PC-3 (cell line): ENCODE measurements around the gene TUBGCP2. TPM values are rescaled to one million over a fixed set of nuclear protein-coding genes. Genes with fewer than 3 reads are reported as not detected.

Experiments
- ATAC-seq: fragments of 200-7000 bp; cut with Tn5 transposase; 2 replicates; pipeline ENCODE4 v1.9.1; 2020; ENCODE audit warnings: mild to moderate bottlenecking, moderate library complexity
- BruUV-seq: library from RNA; stranded (reverse); fragments of 400-500 nt; replicated peaks from 2 replicates; lab custom pipeline; 2021; lab: Mats Ljungman, UMichigan
- CTCF ChIA-PET: fragments of 300-600 bp; sonication (Branson Sonifier 250); formaldehyde crosslinking; loops from one replicate; lab custom pipeline; 2022; ENCODE audit warnings: antibody characterized with exemption; lab: Charles Lee
- POLR2A ChIA-PET: fragments of 300-600 bp; sonication (Branson Sonifier 250); formaldehyde crosslinking; loops from one replicate; lab custom pipeline; 2022; ENCODE audit warnings: antibody characterized with exemption; ENCODE audit not compliant: unreplicated experiment; lab: Charles Lee
- DNase-seq: peaks from one replicate; pipeline ENCODE4 v3.0.0-alpha.2; 2015
- H2AFZ ChIP-seq: fragments of 300-600 bp; sonication (generic); 2 replicates; pipeline ENCODE4 v1.6.0; 2016; ENCODE audit warnings: antibody characterized with exemption, low read length
- H3F3A ChIP-seq: fragments of 300-600 bp; sonication (generic); one replicate; pipeline ENCODE4 v1.6.0; 2017; ENCODE audit warnings: antibody characterized with exemption, low read length, control low read depth, mild to moderate bottlenecking; ENCODE audit not compliant: unreplicated experiment
- H3K27ac ChIP-seq: fragments of 300-600 bp; sonication (generic); 2 replicates; pipeline ENCODE4 v1.5.1; 2016; ENCODE audit warnings: mild to moderate bottlenecking, low read length
- H3K27me3 ChIP-seq: fragments of 300-600 bp; sonication (generic); 2 replicates; pipeline ENCODE4 v1.6.1; 2016; ENCODE audit warnings: low read length, mixed read lengths
- H3K36me3 ChIP-seq: fragments of 300-600 bp; sonication (generic); 2 replicates; pipeline ENCODE4 v1.6.1; 2016; ENCODE audit warnings: low read depth, mixed run types, low read length, mixed read lengths
- H3K4me1 ChIP-seq: fragments of 300-600 bp; sonication (generic); 2 replicates; pipeline ENCODE4 v1.5.1; 2016; ENCODE audit warnings: low read length; ENCODE audit not compliant: insufficient read depth
- H3K4me2 ChIP-seq: fragments of 300-600 bp; sonication (generic); 2 replicates; pipeline ENCODE4 v1.6.0; 2016; ENCODE audit warnings: low read length
- H3K4me3 ChIP-seq: fragments of 300-600 bp; sonication (generic); 2 replicates; pipeline ENCODE4 v1.5.1; 2016; ENCODE audit warnings: mild to moderate bottlenecking, low read length, mixed read lengths
- H3K79me2 ChIP-seq: fragments of 300-600 bp; sonication (generic); 2 replicates; pipeline ENCODE4 v1.6.1; 2017; ENCODE audit warnings: low read length, mixed read lengths
- H3K9ac ChIP-seq: fragments of 300-600 bp; sonication (generic); 2 replicates; pipeline ENCODE4 v1.6.0; 2016; ENCODE audit warnings: mild to moderate bottlenecking, low read length
- H3K9me2 ChIP-seq: fragments of 300-600 bp; sonication (generic); replicated peaks from 2 replicates; pipeline ENCODE4 v1.6.1; 2016; ENCODE audit warnings: mixed run types, low read length, mixed read lengths
- H3K9me3 ChIP-seq: fragments of 300-600 bp; sonication (generic); 2 replicates; pipeline ENCODE4 v1.6.1; 2016; ENCODE audit warnings: low read length, mixed read lengths
- H4K20me1 ChIP-seq: fragments of 300-600 bp; sonication (generic); 2 replicates; pipeline ENCODE4 v1.6.1; 2016; ENCODE audit warnings: low read length, mixed read lengths
- CTCF ChIP-seq: fragments of 300-600 bp; sonication (generic); conservative IDR thresholded peaks from 2 replicates; pipeline ENCODE4 v1.5.1; 2017; ENCODE audit warnings: antibody characterized with exemption, low read depth, mild to moderate bottlenecking, low read length
- EZH2 ChIP-seq: fragments of 300-600 bp; sonication (generic); IDR thresholded peaks from one replicate; pipeline ENCODE4 v1.6.1; 2017; ENCODE audit warnings: antibody characterized with exemption, mild to moderate bottlenecking, low read length; ENCODE audit not compliant: unreplicated experiment
- EZH2phosphoT487 ChIP-seq: fragments of 300-600 bp; sonication (generic); IDR thresholded peaks from 2 replicates; pipeline ENCODE4 v1.6.1; 2018; ENCODE audit warnings: mild to moderate bottlenecking, antibody characterized with exemption, low read length, borderline replicate concordance
- intact Hi-C: fragments of 100-400 bp; cut with micrococcal nuclease; formaldehyde crosslinking; loops from 2 replicates; pipeline ENCODE4 v1.9.0; 2023
- total RNA-seq: library from RNA; depleted of rRNA; stranded (reverse); fragments of >200 nt; gene quantifications from 2 replicates; pipeline ENCODE4 v1.2.3, GENCODE V29; 2014

TUBGCP2 gene
- total RNA-seq, 1 experiment from 2014 or later: 72.9 TPM

DNA sequence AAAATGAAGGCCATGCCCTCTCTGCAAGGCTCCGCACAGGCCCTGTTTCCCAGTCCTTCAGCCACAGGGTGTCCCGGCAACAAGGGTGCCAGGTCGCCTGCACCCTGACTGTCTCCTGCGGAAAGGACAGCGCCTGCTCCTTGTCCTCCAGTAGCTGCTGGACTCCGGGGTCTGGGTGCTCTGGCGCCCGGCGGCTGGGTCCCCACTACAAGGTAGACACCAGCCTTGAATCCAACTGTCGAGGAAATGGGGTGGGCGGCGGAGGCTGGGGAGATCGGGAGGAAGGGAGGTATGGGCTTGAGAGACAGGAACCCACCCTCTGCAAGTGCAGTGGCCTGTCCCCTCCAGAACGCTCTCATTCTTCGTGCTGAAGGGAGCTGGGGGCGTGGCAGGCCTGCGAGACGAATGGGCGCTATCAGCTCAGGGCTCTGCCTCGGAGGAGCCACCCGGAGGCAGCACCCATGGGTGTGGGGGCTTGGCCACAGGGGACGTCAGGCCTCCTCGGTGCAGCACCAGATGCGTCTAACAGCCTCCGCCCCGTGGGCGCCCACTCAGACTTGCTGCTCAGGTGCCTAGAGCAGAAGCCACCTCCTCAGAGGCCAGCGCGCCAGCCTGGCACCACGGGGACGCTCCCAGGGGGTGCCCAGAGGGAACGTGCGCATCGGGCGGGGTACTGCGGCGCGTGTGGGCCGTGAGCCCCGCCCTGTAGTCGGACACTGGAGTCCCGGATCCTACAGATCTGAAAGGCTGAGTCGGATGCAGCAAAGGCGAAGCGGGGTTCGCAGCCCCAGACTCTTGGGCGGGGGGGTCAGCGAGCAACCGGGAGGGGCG lies 47.6 kb downstream of the TUBGCP2 start:
- Histone ChIP-seq H4K20me1 (no peaks in the 10 kb centered on the region), H3K4me1 (peaks cover 69% of the 10 kb centered on the region), H3K4me3 (peak overlapping the region; percentile 61), H3K36me3 (no peaks in the 10 kb centered on the region), H3K4me2 (peak overlapping the region; percentile 76), H3K9me2 (no peaks in the 10 kb centered on the region), H3K27me3 (no peaks in the 10 kb centered on the region), H2AFZ (0 out of 2 replicates have a peak overlapping the region, but pooled peaks have one; percentile 22), H3K79me2 (no peaks in the 10 kb centered on the region), H3F3A (no peaks in the 10 kb centered on the region), H3K9me3 (no peaks in the 10 kb centered on the region), H3K9ac (peak overlapping the region; percentile 84), H3K27ac (peak overlapping the region; percentile 67)
- intact Hi-C loops: no loop called here
- ChIA-PET CTCF (no interaction called here), POLR2A (interaction anchor here (0.6 kb wide), 1 partner anchor 594 kb away, joined by 5 read pairs; no protein-coding TSS in a partner anchor)
- ATAC-seq (peak; percentile 7), DNase-seq (peak; percentile 28)
- BruUV-seq: TSS peak; percentile 22
- TF ChIP-seq EZH2phosphoT487 (no peak), EZH2 (no peak)

DNA sequence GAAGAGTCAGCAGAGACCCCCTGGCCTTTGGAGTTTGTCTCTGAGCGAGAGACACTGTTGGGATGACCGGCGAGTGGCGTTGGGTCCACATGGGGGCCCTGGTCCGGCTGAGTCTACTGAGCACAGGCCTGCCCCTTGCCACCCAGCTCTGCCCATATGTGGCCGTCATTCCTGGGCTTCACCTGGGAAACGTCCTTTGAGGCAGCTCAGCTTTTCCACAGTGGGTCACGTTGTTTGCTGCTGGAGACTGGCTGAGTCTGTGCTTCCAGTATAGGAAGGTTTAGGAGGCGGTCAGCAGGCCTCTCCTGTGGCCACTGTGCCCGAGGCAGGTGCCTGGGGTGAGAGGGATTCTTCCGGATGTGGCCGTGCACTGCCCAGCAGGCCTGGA lies 49.1 kb downstream of the TUBGCP2 start:
- no peak overlapping the region for H3K4me3 ChIP-seq
- H4K20me1 ChIP-seq: no peaks in the 10 kb centered on the region
- H3K79me2 ChIP-seq: no peaks in the 10 kb centered on the region
- peak; percentile 3 for ATAC-seq
- H3K9me2 ChIP-seq: no peaks in the 10 kb centered on the region
- H3K4me2 ChIP-seq: peak overlapping the region; percentile 50
- DNase-seq: peak; percentile 4
- peak overlapping the region; percentile 97 for H3K27ac ChIP-seq
- CTCF ChIA-PET: interaction anchor here (0.6 kb wide), 1 partner anchor 33 kb away, joined by 3 read pairs; no protein-coding TSS in a partner anchor
- POLR2A ChIA-PET: no interaction called here
- intact Hi-C loops: loop anchor here (5.0 kb wide), 1 partner anchor 48 kb away; the partner anchor contains the start of genes TUBGCP2 and ZNF511
- TSS peak; percentile 49 for BruUV-seq
- H3K36me3 ChIP-seq: no peaks in the 10 kb centered on the region
- H3K9me3 ChIP-seq: no peaks in the 10 kb centered on the region
- H2AFZ ChIP-seq: no peak overlapping the region
- H3K9ac ChIP-seq: peak overlapping the region; percentile 71
- peaks cover 57% of the 10 kb centered on the region for H3K4me1 ChIP-seq
- H3K27me3 ChIP-seq: no peaks in the 10 kb centered on the region
- TF ChIP-seq CTCF: no peak
- TF ChIP-seq EZH2phosphoT487: no peak
- TF ChIP-seq EZH2: no peak
- no peaks in the 10 kb centered on the region for H3F3A ChIP-seq

GRCh38 chr10:133258818-133259601 lies 49.7 kb downstream of the TUBGCP2 start:
- intact Hi-C loops: loop anchor here (5.0 kb wide), 1 partner anchor 48 kb away; the partner anchor contains the start of genes TUBGCP2 and ZNF511
- ATAC-seq: peak; percentile 49

More at GRCh38 chr10:133258818-133259601, 49.7 kb downstream of the TUBGCP2 start:
- Histone ChIP-seq H3K9me3 (no peaks in the 10 kb centered on the region), H3K4me2 (peak overlapping the region; percentile 72), H3K4me1 (peaks cover 51% of the 10 kb centered on the region), H2AFZ (no peak overlapping the region), H3K9ac (peak overlapping the region; percentile 79), H3K9me2 (no peaks in the 10 kb centered on the region), H3K27ac (peak overlapping the region; percentile 97), H3K79me2 (no peaks in the 10 kb centered on the region), H3K36me3 (no peaks in the 10 kb centered on the region), H3K27me3 (no peaks in the 10 kb centered on the region), H3F3A (no peaks in the 10 kb centered on the region), H4K20me1 (no peaks in the 10 kb centered on the region), H3K4me3 (no peak overlapping the region)
- DNase-seq: peak; percentile 97
- ChIA-PET POLR2A (interaction anchor here (0.6 kb wide), 1 partner anchor 34 kb away, joined by 3 read pairs; no protein-coding TSS in a partner anchor), CTCF (interaction anchor here (0.6 kb wide), 1 partner anchor 32 kb away, joined by 3 read pairs; no protein-coding TSS in a partner anchor)
- BruUV-seq: no TSS peak
- TF ChIP-seq CTCF (no peak), EZH2phosphoT487 (peak; percentile 82)
